HEK293 (cell line): ENCODE results near the gene SH3RF3.
A peak's percentile ranks its signal among the peaks of the same experiment; 100 is the strongest.

Source experiments
- BCL6B ChIP-seq: fragments of 450-650 bp; formaldehyde crosslinking; IDR thresholded peaks from 2 replicates; pipeline ENCODE4 v1.5.1; 2017; ENCODE audit warnings: missing biosample characterization, missing genetic modification characterization
- GLI2 ChIP-seq: fragments of 450-650 bp; formaldehyde crosslinking; IDR thresholded peaks from 2 replicates; pipeline ENCODE4; 2017; ENCODE audit warnings: missing biosample characterization, missing genetic modification characterization, low read depth, borderline replicate concordance
- KLF10 ChIP-seq: fragments of 450-650 bp; IDR thresholded peaks from 2 replicates; pipeline ENCODE4 v1.5.1; 2018; ENCODE audit warnings: missing biosample characterization, mild to moderate bottlenecking, missing genetic modification characterization
- KLF9 ChIP-seq: fragments of 450-650 bp; formaldehyde crosslinking; IDR thresholded peaks from 2 replicates; pipeline ENCODE4 v1.5.1; 2016; ENCODE audit warnings: missing biosample characterization, missing genetic modification characterization, low read depth
- SETDB1 ChIP-seq: IDR thresholded peaks from one replicate; pipeline ENCODE4 v1.6.1; 2017; ENCODE audit warnings: mild to moderate bottlenecking, low read length, moderate library complexity, mixed read lengths; ENCODE audit not compliant: insufficient read length
- ZBTB44 ChIP-seq: fragments of 450-650 bp; IDR thresholded peaks from 2 replicates; pipeline ENCODE4 v1.5.1; 2018; ENCODE audit warnings: missing biosample characterization, mild to moderate bottlenecking, missing genetic modification characterization
- ZNF174 ChIP-seq: fragments of 450-650 bp; formaldehyde crosslinking; IDR thresholded peaks from 2 replicates; pipeline ENCODE4 v1.5.0; 2017; ENCODE audit warnings: missing biosample characterization, mild to moderate bottlenecking, missing genetic modification characterization
- ZNF37A ChIP-seq: fragments of 450-650 bp; IDR thresholded peaks from 2 replicates; pipeline ENCODE4 v1.5.1; 2018; ENCODE audit warnings: missing biosample characterization, missing genetic modification characterization
- ZNF394 ChIP-seq: fragments of 450-650 bp; formaldehyde crosslinking; IDR thresholded peaks from 2 replicates; pipeline ENCODE4 v1.5.1; 2016; ENCODE audit warnings: missing biosample characterization, missing genetic modification characterization, mild to moderate bottlenecking, moderate library complexity, borderline replicate concordance
- ZNF416 ChIP-seq: fragments of 450-650 bp; formaldehyde crosslinking; IDR thresholded peaks from 2 replicates; pipeline ENCODE4 v1.5.1; 2016; ENCODE audit warnings: missing biosample characterization, missing genetic modification characterization
- ZNF433 ChIP-seq: fragments of 450-650 bp; formaldehyde crosslinking; IDR thresholded peaks from 2 replicates; pipeline ENCODE4 v1.5.1; 2016; ENCODE audit warnings: missing biosample characterization, missing genetic modification characterization, low read depth
- ZNF48 ChIP-seq: fragments of 450-650 bp; formaldehyde crosslinking; IDR thresholded peaks from 2 replicates; pipeline ENCODE4 v1.5.1; 2016; ENCODE audit warnings: missing biosample characterization, missing genetic modification characterization
- ZNF513 ChIP-seq: fragments of 450-650 bp; IDR thresholded peaks from 2 replicates; pipeline ENCODE4 v1.5.1; 2018; ENCODE audit warnings: missing biosample characterization, missing genetic modification characterization
- ZNF571 ChIP-seq: fragments of 450-650 bp; formaldehyde crosslinking; IDR thresholded peaks from 2 replicates; pipeline ENCODE4 v1.5.0; 2017; ENCODE audit warnings: missing biosample characterization, missing genetic modification characterization
- ZNF624 ChIP-seq: fragments of 450-650 bp; formaldehyde crosslinking; IDR thresholded peaks from 2 replicates; pipeline ENCODE4 v1.5.1; 2017; ENCODE audit warnings: missing biosample characterization, missing genetic modification characterization
- ZNF670 ChIP-seq: fragments of 450-650 bp; formaldehyde crosslinking; IDR thresholded peaks from 2 replicates; pipeline ENCODE4 v1.5.1; 2016; ENCODE audit warnings: missing biosample characterization, missing genetic modification characterization, low read depth
- ZNF692 ChIP-seq: fragments of 450-650 bp; formaldehyde crosslinking; IDR thresholded peaks from 2 replicates; pipeline ENCODE4 v1.5.1; 2016; ENCODE audit warnings: missing biosample characterization, missing genetic modification characterization
- ZNF792 ChIP-seq: fragments of 450-650 bp; formaldehyde crosslinking; IDR thresholded peaks from 2 replicates; pipeline ENCODE4 v1.5.1; 2016; ENCODE audit warnings: missing biosample characterization, missing genetic modification characterization
- ZSCAN23 ChIP-seq: fragments of 450-650 bp; formaldehyde crosslinking; IDR thresholded peaks from 2 replicates; pipeline ENCODE4 v1.5.1; 2016; ENCODE audit warnings: missing biosample characterization, missing genetic modification characterization
- TF ChIP-seq, protein P1 (sequence below): fragments of 450-650 bp; formaldehyde crosslinking; IDR thresholded peaks from 2 replicates; pipeline ENCODE4 v1.5.1; 2017; ENCODE audit warnings: missing biosample characterization, missing genetic modification characterization
- TF ChIP-seq, protein P2 (sequence below): fragments of 450-650 bp; formaldehyde crosslinking; IDR thresholded peaks from 2 replicates; pipeline ENCODE4 v1.5.1; 2016; ENCODE audit warnings: missing biosample characterization, missing genetic modification characterization
- TF ChIP-seq, protein P3 (sequence below): fragments of 450-650 bp; formaldehyde crosslinking; IDR thresholded peaks from 2 replicates; pipeline ENCODE4 v1.5.1; 2016; ENCODE audit warnings: missing biosample characterization, missing genetic modification characterization

The SH3RF3 gene

DNA sequence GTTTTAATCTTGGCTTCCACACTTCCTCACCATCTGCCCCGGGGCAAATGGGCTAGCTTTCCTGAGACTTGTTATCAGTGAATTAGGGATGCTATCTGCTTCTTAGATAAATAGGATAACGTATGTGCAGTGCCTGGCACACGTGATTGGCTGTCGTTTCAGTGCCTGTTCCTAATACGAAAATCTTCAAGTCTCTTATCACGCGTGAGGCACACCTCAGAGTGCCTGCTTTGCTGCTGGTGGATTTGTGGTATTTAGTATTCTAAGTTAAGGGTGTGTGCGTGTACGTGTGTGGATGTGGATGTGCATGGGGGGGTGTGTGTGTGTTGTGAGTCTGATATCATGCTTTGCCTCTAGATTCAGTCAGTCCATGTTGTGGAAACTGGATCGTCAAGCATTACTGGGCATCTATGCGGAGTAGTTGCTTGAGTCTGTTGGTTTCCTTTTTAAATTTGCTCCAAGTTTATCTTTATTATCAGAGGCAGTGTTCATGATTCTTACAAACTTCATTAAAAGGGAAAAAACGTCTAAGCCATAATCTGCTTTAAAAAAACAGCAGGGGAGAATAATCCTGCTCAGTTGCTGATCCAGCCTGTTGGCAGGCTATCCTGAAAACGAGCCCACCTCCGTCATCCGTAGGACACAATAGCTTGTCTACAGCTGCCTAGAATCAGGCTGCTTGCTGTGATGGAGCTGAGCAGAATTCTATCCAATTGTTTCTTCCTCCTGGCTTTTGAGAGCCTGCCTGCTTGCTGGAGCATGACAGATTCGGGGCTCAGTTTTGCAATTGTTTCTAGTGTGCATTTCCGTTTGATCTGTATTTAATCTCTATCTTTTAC lies 6.6 kb downstream of the SH3RF3 start (continued):
- no peak for TF ChIP-seq ZNF416 (tag by site-specific recombination)
- no peak for TF ChIP-seq ZSCAN23 (tag by site-specific recombination)
- TF ChIP-seq ZNF433 (tag by site-specific recombination), result no peak
- TF ChIP-seq, protein P1, sequence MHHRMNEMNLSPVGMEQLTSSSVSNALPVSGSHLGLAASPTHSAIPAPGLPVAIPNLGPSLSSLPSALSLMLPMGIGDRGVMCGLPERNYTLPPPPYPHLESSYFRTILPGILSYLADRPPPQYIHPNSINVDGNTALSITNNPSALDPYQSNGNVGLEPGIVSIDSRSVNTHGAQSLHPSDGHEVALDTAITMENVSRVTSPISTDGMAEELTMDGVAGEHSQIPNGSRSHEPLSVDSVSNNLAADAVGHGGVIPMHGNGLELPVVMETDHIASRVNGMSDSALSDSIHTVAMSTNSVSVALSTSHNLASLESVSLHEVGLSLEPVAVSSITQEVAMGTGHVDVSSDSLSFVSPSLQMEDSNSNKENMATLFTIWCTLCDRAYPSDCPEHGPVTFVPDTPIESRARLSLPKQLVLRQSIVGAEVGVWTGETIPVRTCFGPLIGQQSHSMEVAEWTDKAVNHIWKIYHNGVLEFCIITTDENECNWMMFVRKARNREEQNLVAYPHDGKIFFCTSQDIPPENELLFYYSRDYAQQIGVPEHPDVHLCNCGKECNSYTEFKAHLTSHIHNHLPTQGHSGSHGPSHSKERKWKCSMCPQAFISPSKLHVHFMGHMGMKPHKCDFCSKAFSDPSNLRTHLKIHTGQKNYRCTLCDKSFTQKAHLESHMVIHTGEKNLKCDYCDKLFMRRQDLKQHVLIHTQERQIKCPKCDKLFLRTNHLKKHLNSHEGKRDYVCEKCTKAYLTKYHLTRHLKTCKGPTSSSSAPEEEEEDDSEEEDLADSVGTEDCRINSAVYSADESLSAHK, result no peak
- no peak for TF ChIP-seq ZNF571 (tag by site-specific recombination)
- TF ChIP-seq, protein P2, sequence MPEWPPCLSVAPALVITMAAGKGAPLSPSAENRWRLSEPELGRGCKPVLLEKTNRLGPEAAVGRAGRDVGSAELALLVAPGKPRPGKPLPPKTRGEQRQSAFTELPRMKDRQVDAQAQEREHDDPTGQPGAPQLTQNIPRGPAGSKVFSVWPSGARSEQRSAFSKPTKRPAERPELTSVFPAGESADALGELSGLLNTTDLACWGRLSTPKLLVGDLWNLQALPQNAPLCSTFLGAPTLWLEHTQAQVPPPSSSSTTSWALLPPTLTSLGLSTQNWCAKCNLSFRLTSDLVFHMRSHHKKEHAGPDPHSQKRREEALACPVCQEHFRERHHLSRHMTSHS (tag by site-specific recombination), result no peak
- TF ChIP-seq BCL6B (tag by site-specific recombination), result no peak
- TF ChIP-seq ZNF792 (tag by site-specific recombination), result no peak
- no peak for TF ChIP-seq ZNF670 (tag by site-specific recombination)
- no peak for TF ChIP-seq KLF9 (tag by site-specific recombination)
- TF ChIP-seq SETDB1, result no peak
- TF ChIP-seq ZBTB44 (tag by site-specific recombination), result no peak
- TF ChIP-seq ZNF513, result no peak
- peak; percentile 61; the same call in 1 of the 2 replicates for TF ChIP-seq ZNF692 (tag by site-specific recombination)
- no peak for TF ChIP-seq ZNF624
- TF ChIP-seq, protein P3, sequence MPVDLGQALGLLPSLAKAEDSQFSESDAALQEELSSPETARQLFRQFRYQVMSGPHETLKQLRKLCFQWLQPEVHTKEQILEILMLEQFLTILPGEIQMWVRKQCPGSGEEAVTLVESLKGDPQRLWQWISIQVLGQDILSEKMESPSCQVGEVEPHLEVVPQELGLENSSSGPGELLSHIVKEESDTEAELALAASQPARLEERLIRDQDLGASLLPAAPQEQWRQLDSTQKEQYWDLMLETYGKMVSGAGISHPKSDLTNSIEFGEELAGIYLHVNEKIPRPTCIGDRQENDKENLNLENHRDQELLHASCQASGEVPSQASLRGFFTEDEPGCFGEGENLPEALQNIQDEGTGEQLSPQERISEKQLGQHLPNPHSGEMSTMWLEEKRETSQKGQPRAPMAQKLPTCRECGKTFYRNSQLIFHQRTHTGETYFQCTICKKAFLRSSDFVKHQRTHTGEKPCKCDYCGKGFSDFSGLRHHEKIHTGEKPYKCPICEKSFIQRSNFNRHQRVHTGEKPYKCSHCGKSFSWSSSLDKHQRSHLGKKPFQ (tag by site-specific recombination), result no peak
- no peak for TF ChIP-seq ZNF48
- TF ChIP-seq GLI2, result no peak
- no peak for TF ChIP-seq KLF10 (tag by site-specific recombination)
- TF ChIP-seq ZNF174, result no peak
- no peak for TF ChIP-seq ZNF394
- TF ChIP-seq ZNF37A (tag by site-specific recombination), result no peak
